HEK293 (cell line): Measurements from ENCODE around the gene ADCY1.

Experiments
- CTCF ChIA-PET: fragments of 350-600 bp; formaldehyde crosslinking; extraction: SDS; loops from one replicate; lab custom pipeline; 2021; ENCODE audit warnings: antibody characterized with exemption; lab: Yijun Ruan, JAX
- POLR2A ChIA-PET: fragments of 300-600 bp; formaldehyde crosslinking; extraction: SDS; loops from one replicate; lab custom pipeline; 2020; ENCODE audit warnings: antibody characterized with exemption, inconsistent platforms; lab: Yijun Ruan, JAX
- H3K27ac ChIP-seq: fragments of 200-500 bp; sonication (Bioruptor generic); 2 replicates; pipeline ENCODE4 v1.5.1; 2014; ENCODE audit warnings: low read depth, low read length, control low read depth, inconsistent platforms; ENCODE audit errors: extremely low read depth
- H3K36me3 ChIP-seq, 2 experiments: fragments of 200-500 bp in 1 of 2; sonication (Bioruptor generic) in 1 of 2; 1 replicate in 1 of 2; 2 replicates in 1 of 2; pipeline ENCODE4 v1.5.1; 2014 to 2017; ENCODE audit warnings: inconsistent platforms in 2 of 2, low read length in 2 of 2; ENCODE audit not compliant: control insufficient read depth in 2 of 2, insufficient read depth in 1 of 2
- H3K4me1 ChIP-seq: fragments of 200-500 bp; sonication (Bioruptor generic); 2 replicates; pipeline ENCODE4 v1.5.1; 2014; ENCODE audit warnings: mild to moderate bottlenecking, low read length, inconsistent platforms; ENCODE audit not compliant: control insufficient read depth, insufficient read depth
- H3K4me3 ChIP-seq: 2 replicates; pipeline ENCODE4 v1.5.1; 2011; ENCODE audit warnings: low read depth, mild to moderate bottlenecking, control low read depth, low read length, moderate library complexity
- H3K9me3 ChIP-seq: fragments of 200-500 bp; sonication (Bioruptor generic); 2 replicates; pipeline ENCODE4 v1.5.1; 2014; ENCODE audit warnings: low read depth, low read length, inconsistent platforms; ENCODE audit not compliant: control insufficient read depth, insufficient read depth
- BCL11B ChIP-seq: fragments of 450-650 bp; formaldehyde crosslinking; IDR thresholded peaks from 2 replicates; pipeline ENCODE4 v1.5.1; 2016; ENCODE audit warnings: low read depth, missing biosample characterization, missing genetic modification characterization
- GLIS1 ChIP-seq: fragments of 450-650 bp; formaldehyde crosslinking; IDR thresholded peaks from 2 replicates; pipeline ENCODE4 v1.5.1; 2016; ENCODE audit warnings: missing biosample characterization, missing genetic modification characterization
- HOXC10 ChIP-seq: sonication (generic); formaldehyde crosslinking; IDR thresholded peaks from 2 replicates; pipeline ENCODE4 v1.8.1; 2023; ENCODE audit warnings: mild to moderate bottlenecking, missing genetic modification reagents
- KLF8 ChIP-seq: fragments of 450-650 bp; formaldehyde crosslinking; IDR thresholded peaks from 2 replicates; pipeline ENCODE4 v1.5.1; 2016; ENCODE audit warnings: missing biosample characterization, missing genetic modification characterization
- MEIS1 ChIP-seq: sonication (generic); formaldehyde crosslinking; IDR thresholded peaks from 2 replicates; pipeline ENCODE4 v1.8.1; 2022; ENCODE audit warnings: missing genetic modification reagents, mild to moderate bottlenecking, borderline replicate concordance
- OSR2 ChIP-seq: fragments of 450-650 bp; formaldehyde crosslinking; IDR thresholded peaks from 2 replicates; pipeline ENCODE4 v1.5.1; 2016; ENCODE audit warnings: missing biosample characterization, missing genetic modification characterization
- RBAK ChIP-seq: fragments of 450-650 bp; formaldehyde crosslinking; IDR thresholded peaks from 2 replicates; pipeline ENCODE4 v1.5.1; 2016; ENCODE audit warnings: missing biosample characterization, missing genetic modification characterization
- REPIN1 ChIP-seq: fragments of 450-650 bp; formaldehyde crosslinking; IDR thresholded peaks from 2 replicates; pipeline ENCODE4 v1.5.1; 2017; ENCODE audit warnings: missing biosample characterization, missing genetic modification characterization, low read depth
- SP7 ChIP-seq: fragments of 450-650 bp; formaldehyde crosslinking; IDR thresholded peaks from 2 replicates; pipeline ENCODE4 v1.5.1; 2016; ENCODE audit warnings: missing biosample characterization, missing genetic modification characterization
- ZBTB8A ChIP-seq: fragments of 450-650 bp; formaldehyde crosslinking; IDR thresholded peaks from 2 replicates; pipeline ENCODE4 v1.5.1; 2016; ENCODE audit warnings: missing biosample characterization, missing genetic modification characterization
- ZNF138 ChIP-seq: fragments of 450-650 bp; formaldehyde crosslinking; IDR thresholded peaks from 2 replicates; pipeline ENCODE4 v1.5.1; 2016; ENCODE audit warnings: missing biosample characterization, missing genetic modification characterization, borderline replicate concordance
- ZNF335 ChIP-seq: fragments of 450-650 bp; formaldehyde crosslinking; conservative IDR thresholded peaks from 2 replicates; pipeline ENCODE4 v1.5.1; 2016; ENCODE audit warnings: missing biosample characterization, missing genetic modification characterization
- ZNF488 ChIP-seq: fragments of 450-650 bp; formaldehyde crosslinking; IDR thresholded peaks from 2 replicates; pipeline ENCODE4 v1.5.1; 2016; ENCODE audit warnings: missing biosample characterization, missing genetic modification characterization
- ZNF510 ChIP-seq: fragments of 450-650 bp; formaldehyde crosslinking; IDR thresholded peaks from 2 replicates; pipeline ENCODE4 v1.5.1; 2018; ENCODE audit warnings: mild to moderate bottlenecking, missing genetic modification characterization, missing biosample characterization; ENCODE audit not compliant: insufficient replicate concordance
- ZNF558 ChIP-seq: fragments of 450-650 bp; formaldehyde crosslinking; IDR thresholded peaks from 2 replicates; pipeline ENCODE4 v1.5.1; 2016; ENCODE audit warnings: missing biosample characterization, missing genetic modification characterization
- ZNF580 ChIP-seq: fragments of 450-650 bp; formaldehyde crosslinking; IDR thresholded peaks from 2 replicates; pipeline ENCODE4 v1.5.1; 2016; ENCODE audit warnings: missing biosample characterization, missing genetic modification characterization
- ZNF585B ChIP-seq: fragments of 450-650 bp; formaldehyde crosslinking; IDR thresholded peaks from 2 replicates; pipeline ENCODE4 v1.5.1; 2016; ENCODE audit warnings: missing biosample characterization, missing genetic modification characterization
- ZNF600 ChIP-seq: fragments of 450-650 bp; formaldehyde crosslinking; IDR thresholded peaks from 2 replicates; pipeline ENCODE4 v1.5.1; 2016; ENCODE audit warnings: missing biosample characterization, missing genetic modification characterization
- ZNF624 ChIP-seq: fragments of 450-650 bp; formaldehyde crosslinking; IDR thresholded peaks from 2 replicates; pipeline ENCODE4 v1.5.1; 2017; ENCODE audit warnings: missing biosample characterization, missing genetic modification characterization
- ZNF677 ChIP-seq: fragments of 450-650 bp; IDR thresholded peaks from 2 replicates; pipeline ENCODE4 v1.5.0; 2018; ENCODE audit warnings: missing biosample characterization, mild to moderate bottlenecking, missing genetic modification characterization, moderate library complexity
- ZSCAN30 ChIP-seq: fragments of 450-650 bp; IDR thresholded peaks from 2 replicates; pipeline ENCODE4 v1.5.1; 2018; ENCODE audit warnings: missing biosample characterization, mild to moderate bottlenecking, missing genetic modification characterization, moderate library complexity

The ADCY1 gene

GRCh38 chr7:45594745-45595535 is 20.8 kb downstream of the ADCY1 start:
- H3K4me3 ChIP-seq: no peak overlapping the region
- no peak for TF ChIP-seq ZNF510 (tag by site-specific recombination)
- TF ChIP-seq ZNF558 (tag by site-specific recombination): no peak
- TF ChIP-seq ZNF488 (tag by site-specific recombination): no peak
- no peak for TF ChIP-seq ZSCAN30 (tag by site-specific recombination)
- no peak for TF ChIP-seq ZNF600
- no peak for TF ChIP-seq SP7 (tag by site-specific recombination)
- TF ChIP-seq HOXC10: no peak
- no peak for TF ChIP-seq ZNF585B (tag by site-specific recombination)
- no peak for TF ChIP-seq OSR2 (tag by site-specific recombination)
- TF ChIP-seq ZNF335: no peak
- no peak for TF ChIP-seq BCL11B
- TF ChIP-seq ZNF580: no peak
- no peak for TF ChIP-seq KLF8 (tag by site-specific recombination)
- H3K9me3 ChIP-seq: no peaks in the 10 kb centered on the region
- CTCF ChIA-PET: no interaction called here
- H3K4me1 ChIP-seq: no peaks in the 10 kb centered on the region
- no peak overlapping the region for H3K27ac ChIP-seq
- POLR2A ChIA-PET: no interaction called here
- H3K36me3 ChIP-seq: no peaks in the 10 kb centered on the region

GRCh38 chr7:45595809-45596664 is 21.9 kb downstream of the ADCY1 start:
- H3K36me3 ChIP-seq: no peaks in the 10 kb centered on the region
- POLR2A ChIA-PET: no interaction called here
- CTCF ChIA-PET: no interaction called here
- no peaks in the 10 kb centered on the region for H3K9me3 ChIP-seq
- no peak overlapping the region for H3K4me3 ChIP-seq
- no peaks in the 10 kb centered on the region for H3K4me1 ChIP-seq
- TF ChIP-seq ZNF677 (tag by site-specific recombination) (no peak), ZNF624 (tag by site-specific recombination) (no peak), MEIS1 (CRISPR knock-in tag) (no peak), RBAK (tag by site-specific recombination) (no peak), ZBTB8A (no peak), ZNF138 (no peak)
- TF ChIP-seq, all 188 proteins: peak for 0
- no peak overlapping the region for H3K27ac ChIP-seq

- POLR2A ChIA-PET: no interaction called here
- TF ChIP-seq GLIS1 (tag by site-specific recombination) (peak; percentile 45; the same call in 1 of the 2 replicates), REPIN1 (no peak)
Observed at GRCh38 chr7:45596665-45597095, 22.5 kb downstream of the ADCY1 start.

More at GRCh38 chr7:45596665-45597095, 22.5 kb downstream of the ADCY1 start:
- no peak overlapping the region for H3K4me3 ChIP-seq
- H3K9me3 ChIP-seq: no peaks in the 10 kb centered on the region
- CTCF ChIA-PET: no interaction called here
- no peaks in the 10 kb centered on the region for H3K36me3 ChIP-seq
- no peaks in the 10 kb centered on the region for H3K4me1 ChIP-seq
- H3K27ac ChIP-seq: no peak overlapping the region
